ENCODE measurements around the gene PLA2G2F.
A peak's percentile ranks its signal among the peaks of the same experiment; 100 is the strongest.

The PLA2G2F gene

GRCh38 chr1:20189664-20190063, 50.5 kb downstream of the PLA2G2F start:
- no peak for DNase-seq (ENCODE audit: low read depth)

DNA sequence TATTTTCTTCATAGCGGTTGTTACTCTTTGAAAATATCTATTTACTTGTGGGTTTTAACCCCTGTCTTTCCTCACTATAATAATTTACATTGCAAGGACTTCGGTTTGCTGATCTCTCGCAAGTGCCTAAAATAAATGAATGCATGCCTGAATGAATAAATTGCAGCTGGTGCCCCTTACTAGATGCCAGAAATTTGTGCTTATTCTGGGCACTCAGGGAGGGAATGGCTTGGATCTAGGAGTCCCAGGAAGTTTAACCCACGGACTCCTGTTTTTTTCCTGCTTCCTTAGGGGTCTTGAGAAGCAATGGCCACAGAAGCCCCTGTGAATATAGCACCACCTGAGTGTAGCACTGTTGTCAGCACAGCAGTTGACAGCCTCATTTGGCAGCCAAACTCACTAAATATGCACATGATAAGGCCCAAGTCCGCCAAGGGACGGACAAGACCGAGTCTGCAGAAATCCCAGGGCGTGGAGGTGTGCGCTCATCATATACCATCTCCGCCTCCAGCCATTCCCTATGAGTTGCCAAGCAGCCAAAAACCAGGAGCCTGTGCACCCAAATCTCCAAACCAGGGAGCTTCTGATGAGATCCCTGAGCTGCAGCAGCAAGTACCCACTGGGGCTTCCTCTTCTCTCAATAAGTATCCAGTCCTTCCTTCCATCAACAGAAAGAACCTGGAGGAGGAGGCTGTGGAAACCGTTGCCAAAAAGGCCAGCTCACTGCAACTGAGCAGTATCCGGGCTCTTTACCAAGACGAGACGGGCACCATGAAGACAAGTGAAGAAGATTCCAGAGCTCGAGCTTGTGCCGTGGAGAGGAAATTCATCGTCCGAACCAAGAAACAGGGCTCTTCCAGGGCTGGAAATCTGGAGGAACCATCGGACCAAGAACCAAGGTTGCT, 51.4 kb downstream of the PLA2G2F start:
- no peak for DNase-seq (ENCODE audit: low read depth)

DNA sequence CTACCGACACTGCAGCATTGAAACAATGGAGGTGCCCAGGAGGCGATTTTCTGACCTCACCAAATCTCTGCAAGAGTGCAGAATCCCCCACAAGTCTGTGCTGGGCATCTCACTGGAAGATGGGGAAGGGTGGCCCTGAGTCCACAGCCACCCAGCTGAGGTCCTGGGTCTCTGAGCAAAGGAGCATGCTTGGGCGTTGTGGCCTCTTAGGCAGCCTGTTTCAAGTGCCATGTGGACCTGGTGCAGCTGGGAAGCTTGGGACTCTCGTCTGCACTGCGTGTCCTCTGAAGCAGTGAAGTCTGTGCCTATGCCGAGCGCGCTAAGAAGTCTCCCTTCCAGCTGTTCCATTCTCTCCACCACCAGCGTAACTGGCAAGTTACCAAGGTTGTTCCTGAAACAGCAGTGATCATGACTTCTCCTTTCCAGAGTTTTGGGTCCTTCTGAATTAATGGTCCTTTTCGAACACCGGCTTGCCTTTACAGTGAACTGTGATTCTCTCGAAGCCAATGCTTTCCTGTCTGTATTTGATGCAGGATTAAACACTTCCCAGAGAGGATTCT, 52.2 kb downstream of the PLA2G2F start:
- no peak for DNase-seq (ENCODE audit: low read depth)

GRCh38 chr1:20192364-20192763, 53.2 kb downstream of the PLA2G2F start:
- DNase-seq (ENCODE audit: low read depth): no peak

DNA sequence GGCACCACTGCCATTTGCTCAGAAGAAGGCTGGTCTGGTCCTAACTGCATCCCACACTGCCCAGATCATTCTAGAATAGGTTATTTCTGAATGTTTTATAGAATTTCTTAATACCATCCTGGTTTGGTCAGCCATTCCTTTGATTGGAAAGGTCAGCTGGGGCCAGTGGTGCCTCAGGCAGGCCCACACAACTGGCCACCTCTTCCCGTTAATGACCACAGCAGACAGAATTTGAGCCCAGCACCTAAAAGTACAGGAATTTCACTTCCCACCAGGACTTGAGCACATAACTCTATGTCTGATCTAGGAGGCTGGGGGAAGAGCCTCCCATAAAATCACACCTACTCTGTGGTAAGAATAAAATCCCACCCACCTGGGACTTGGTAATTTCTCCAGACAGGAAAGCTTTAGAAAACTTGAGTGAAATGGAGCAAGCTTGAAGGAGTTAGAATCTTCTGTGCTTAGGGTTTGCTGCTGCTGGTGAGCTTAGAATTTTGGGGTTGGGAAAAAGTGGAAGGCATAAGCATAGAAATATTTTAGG, 53.8 kb downstream of the PLA2G2F start:
- no peak for DNase-seq (ENCODE audit: low read depth)

GRCh38 chr1:20194224-20194623, 55.1 kb downstream of the PLA2G2F start:
- no peak for DNase-seq (ENCODE audit: low read depth)

DNA sequence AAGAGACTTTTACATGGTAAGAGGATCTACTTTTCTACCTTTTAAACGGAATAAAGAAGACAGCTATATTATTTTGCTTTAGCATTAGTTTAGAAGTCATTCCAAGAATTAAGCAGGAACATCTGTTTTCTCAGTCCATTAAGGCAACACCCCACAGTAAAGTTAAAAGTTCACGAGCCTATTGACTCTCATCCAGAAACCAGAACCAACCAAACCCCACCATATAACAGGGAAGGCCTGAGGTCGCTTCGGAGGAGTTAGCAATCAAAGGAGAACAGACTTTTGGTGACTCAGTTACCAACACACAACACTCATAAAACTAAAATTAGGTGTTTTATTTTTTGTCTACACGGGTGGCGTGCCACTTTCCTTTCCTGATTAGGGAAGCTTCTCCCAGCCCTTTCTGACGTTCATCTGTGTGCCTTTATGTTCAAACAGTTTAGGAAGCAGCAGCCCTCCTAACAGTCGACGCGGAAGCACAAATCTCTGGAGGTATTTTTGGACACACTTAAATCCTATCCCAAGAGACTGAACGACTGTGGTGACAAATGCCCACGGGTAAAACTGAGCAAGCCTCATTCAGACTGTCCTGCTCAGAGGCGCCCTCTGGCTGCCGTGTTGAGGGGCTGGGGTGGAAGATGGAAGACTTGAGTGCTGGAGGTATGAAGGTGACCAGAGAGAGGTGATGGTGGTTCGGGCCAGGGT, 55.8 kb downstream of the PLA2G2F start:
- peak; percentile 13 for DNase-seq (ENCODE audit: low read depth)

DNA sequence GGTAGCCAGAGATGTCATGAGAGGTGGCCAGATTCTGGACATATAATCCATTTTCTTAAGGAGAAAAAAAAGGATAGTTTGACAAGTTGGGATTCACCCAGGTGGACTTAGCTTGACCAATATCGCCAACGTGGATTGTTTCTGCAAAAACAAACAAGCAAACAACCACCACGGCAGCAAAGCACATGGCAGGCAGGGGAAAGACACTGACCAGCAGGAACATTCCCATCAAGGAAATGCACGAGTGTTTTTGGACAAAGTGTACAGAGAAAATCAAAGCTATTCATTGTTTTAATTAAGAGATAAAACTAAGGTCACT, 56.3 kb downstream of the PLA2G2F start:
- DNase-seq (ENCODE audit: low read depth): no peak

GRCh38 chr1:20197329-20197791, 58.2 kb downstream of the PLA2G2F start:
- DNase-seq (ENCODE audit: low read depth): no peak

DNA sequence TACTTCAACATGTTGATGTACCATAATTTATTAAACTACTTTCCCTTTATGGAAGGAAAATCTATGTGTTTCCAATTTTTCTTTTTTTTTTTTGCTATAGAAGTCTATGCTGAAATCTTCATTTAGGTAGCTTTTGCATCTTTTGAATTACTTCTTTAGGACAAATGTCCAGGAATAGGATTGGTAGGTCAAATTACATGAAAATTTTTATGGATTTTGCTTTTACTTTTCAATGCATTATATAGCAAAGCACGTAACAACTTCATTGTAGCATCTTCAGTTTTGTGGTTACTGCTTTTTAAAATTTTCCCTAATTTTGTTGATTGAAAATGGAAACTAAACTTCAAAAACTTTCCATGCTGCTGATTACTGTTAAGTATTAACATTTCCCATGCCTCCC, 59.2 kb downstream of the PLA2G2F start:
- DNase-seq (ENCODE audit: low read depth): no peak

GRCh38 chr1:20198918-20199317, 59.8 kb downstream of the PLA2G2F start:
- no peak for DNase-seq (ENCODE audit: low read depth)

- DNase-seq (ENCODE audit: low read depth): no peak
Measured at GRCh38 chr1:20199403-20199802, 60.3 kb downstream of the PLA2G2F start.

DNA sequence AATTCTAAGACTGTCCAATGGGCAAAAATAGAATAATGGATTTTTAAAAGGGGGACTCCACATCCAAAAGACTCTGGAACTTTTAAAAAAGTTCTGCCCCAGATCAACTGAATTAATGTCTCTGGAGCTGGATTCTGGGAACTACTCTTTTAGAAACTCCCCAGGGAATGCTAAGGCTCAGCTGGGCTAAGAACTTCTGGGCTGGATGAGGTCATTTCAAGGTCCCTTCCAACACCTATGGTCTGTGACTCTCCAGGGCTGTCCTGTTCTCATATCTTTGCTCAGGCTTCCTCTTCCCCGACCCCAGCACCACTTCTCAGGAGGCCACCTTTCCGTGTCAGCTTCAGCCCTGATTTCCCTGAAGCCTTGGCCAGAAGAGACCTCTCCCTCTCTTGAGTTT, 60.7 kb downstream of the PLA2G2F start:
- DNase-seq (ENCODE audit: low read depth): no peak
